BLaER1 treated with 17β-estradiol and CSF1 and Interleukin-3, amounts not matched to agents 10 nM and 100 nM (cell line): Measurements from ENCODE around the gene TSEN54.

Experiments
- H3K27ac ChIP-seq, 11 experiments: shearing (Covaris generic); formaldehyde crosslinking; 2 replicates each; pipeline ENCODE4 v1.8.1; 2022
- H3K27me3 ChIP-seq, 11 experiments: shearing (Covaris generic); formaldehyde crosslinking; 2 replicates each; pipeline ENCODE4 v1.8.1; 2022
- H3K36me3 ChIP-seq, 11 experiments: shearing (Covaris generic); formaldehyde crosslinking; 2 replicates each; pipeline ENCODE4 v1.8.1; 2022
- H3K4me1 ChIP-seq, 10 experiments: shearing (Covaris generic); formaldehyde crosslinking; 2 replicates each; pipeline ENCODE4 v1.8.1; 2022
- H3K4me2 ChIP-seq, 11 experiments: shearing (Covaris generic); formaldehyde crosslinking; 2 replicates each; pipeline ENCODE4 v1.8.1; 2022
- H3K4me3 ChIP-seq, 10 experiments: shearing (Covaris generic); formaldehyde crosslinking; 2 replicates each; pipeline ENCODE4 v1.8.1; 2022
- H3K9ac ChIP-seq, 11 experiments: shearing (Covaris generic); formaldehyde crosslinking; 2 replicates each; pipeline ENCODE4 v1.8.1; 2022
- H3K9me3 ChIP-seq, 11 experiments: shearing (Covaris generic); formaldehyde crosslinking; replicated peaks in 1 of 11; 2 replicates each; pipeline ENCODE4 v1.8.1; 2022
- H4K20me1 ChIP-seq, 11 experiments: shearing (Covaris generic); formaldehyde crosslinking; 2 replicates each; pipeline ENCODE4 v1.8.1; 2022
- Cebpa-rat ChIP-seq, 11 experiments: shearing (Covaris generic); IDR thresholded peaks; 2 replicates each; pipeline ENCODE4 v1.8.1; 2022

Gene TSEN54

DNA sequence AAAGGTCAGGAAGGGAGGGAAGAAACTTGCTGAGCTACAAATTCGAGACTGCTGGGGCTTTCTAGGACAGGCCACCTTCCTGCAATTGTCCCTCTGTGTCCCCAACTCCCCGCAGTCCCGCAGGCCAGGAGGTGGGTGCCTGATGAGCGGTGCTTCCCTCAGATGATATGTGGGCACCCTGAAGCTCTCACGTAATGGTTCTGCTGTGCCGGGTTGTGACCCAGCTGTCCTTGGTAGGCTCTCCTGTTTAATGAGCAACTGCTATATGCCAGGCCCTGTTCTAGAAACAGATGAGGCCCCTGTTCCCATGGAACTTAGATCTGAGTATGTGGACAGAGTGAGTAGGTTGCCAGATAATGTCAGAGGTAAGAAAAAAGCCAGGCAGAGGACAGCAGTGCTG, 49.3 kb downstream of the TSEN54 start:
- Histone ChIP-seq H3K4me2 (no peak overlapping the region), H3K9me3 (no peaks in the 10 kb centered on the region)

DNA sequence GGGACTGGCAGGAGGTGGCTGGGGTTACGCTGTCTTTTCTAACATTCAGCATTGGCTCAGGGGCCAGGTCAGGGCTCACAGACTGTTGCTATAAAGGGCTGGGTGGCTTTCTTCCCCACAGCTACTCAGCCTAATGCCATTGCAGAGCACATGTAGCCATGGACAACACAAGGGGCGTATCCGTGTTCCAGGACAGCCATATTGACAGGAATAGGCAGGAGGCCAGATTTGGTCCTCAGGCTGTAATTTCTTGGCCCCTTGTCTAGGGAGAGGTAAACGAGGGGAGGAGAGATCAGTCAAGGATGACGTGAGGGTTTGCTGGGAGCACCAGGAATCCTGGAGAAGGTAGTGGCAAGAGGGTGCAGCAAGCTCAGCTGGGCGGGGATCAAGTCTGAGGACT, 50.1 kb downstream of the TSEN54 start:
- Histone ChIP-seq H3K4me3 (no peak overlapping the region), H3K27ac (0 out of 22 replicates have a peak overlapping the region, but pooled peaks of 1 of the 11 experiments have one; percentile 7), H3K9me3 (no peaks in the 10 kb centered on the region), H3K9ac (no peak overlapping the region), H3K4me2 (peak overlapping the region; percentile 18 to 59 (median 41); a peak in 21 of 22 replicates), H3K4me1 (peaks cover 26 to 45% (median 37%) of the 10 kb centered on the region in 10 experiments), H3K27me3 (no peaks in the 10 kb centered on the region), H4K20me1 (no peaks in the 10 kb centered on the region; a peak in 1 of 22 replicates), H3K36me3 (peaks cover 7 to 46% (median 32%) of the 10 kb centered on the region in 11 experiments; a peak in 19 of 22 replicates)
- no peak for TF ChIP-seq Cebpa-rat (IDR thresholded peaks at IDR 0.05)

More for the DNA sequence above, 49.3 kb downstream of the TSEN54 start:
- no peak overlapping the region for H3K27ac ChIP-seq
- no peaks in the 10 kb centered on the region for H3K27me3 ChIP-seq
- H4K20me1 ChIP-seq = no peaks in the 10 kb centered on the region; a peak in 1 of 22 replicates
- peaks cover 7 to 46% (median 32%) of the 10 kb centered on the region in 11 experiments; a peak in 19 of 22 replicates for H3K36me3 ChIP-seq
- peaks cover 18 to 40% (median 31%) of the 10 kb centered on the region in 10 experiments for H3K4me1 ChIP-seq
- no peak overlapping the region; a peak in 1 of 22 replicates for H3K9ac ChIP-seq
- TF ChIP-seq Cebpa-rat (IDR thresholded peaks at IDR 0.05) = no peak
- H3K4me3 ChIP-seq = no peak overlapping the region

DNA sequence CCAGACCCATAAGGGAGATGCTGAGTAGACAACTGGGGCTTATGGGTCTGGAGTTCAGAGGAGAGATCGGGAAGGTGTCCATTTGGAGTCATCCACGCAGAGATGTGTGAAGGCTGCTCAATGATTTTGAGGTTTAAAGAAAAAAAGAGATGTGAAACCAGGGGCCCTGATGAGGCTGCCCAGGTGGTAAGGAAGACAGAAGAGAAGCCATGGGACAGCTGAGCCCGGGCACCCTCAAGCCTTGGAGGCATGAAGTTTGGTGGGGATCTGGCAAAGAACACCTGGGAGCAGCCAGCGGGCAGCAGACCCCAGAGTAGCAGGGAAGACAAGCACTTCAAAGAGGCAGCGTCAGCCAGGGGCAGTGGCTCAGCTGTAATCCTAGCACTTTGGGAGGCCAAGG, 50.5 kb downstream of the TSEN54 start:
- peak overlapping the region; percentile 18 to 59 (median 41); a peak in 21 of 22 replicates for H3K4me2 ChIP-seq
- H4K20me1 ChIP-seq = no peaks in the 10 kb centered on the region; a peak in 1 of 22 replicates
- H3K9me3 ChIP-seq = no peaks in the 10 kb centered on the region
- no peak overlapping the region for H3K4me3 ChIP-seq
- no peak for TF ChIP-seq Cebpa-rat (IDR thresholded peaks at IDR 0.05)
- H3K27ac ChIP-seq = 0 out of 22 replicates have a peak overlapping the region, but pooled peaks of 1 of the 11 experiments have one; percentile 7
- peaks cover 31 to 45% (median 39%) of the 10 kb centered on the region in 10 experiments for H3K4me1 ChIP-seq
- H3K36me3 ChIP-seq = peaks cover 7 to 46% (median 32%) of the 10 kb centered on the region in 11 experiments; a peak in 19 of 22 replicates
- H3K27me3 ChIP-seq = no peaks in the 10 kb centered on the region
- no peak overlapping the region for H3K9ac ChIP-seq

DNA sequence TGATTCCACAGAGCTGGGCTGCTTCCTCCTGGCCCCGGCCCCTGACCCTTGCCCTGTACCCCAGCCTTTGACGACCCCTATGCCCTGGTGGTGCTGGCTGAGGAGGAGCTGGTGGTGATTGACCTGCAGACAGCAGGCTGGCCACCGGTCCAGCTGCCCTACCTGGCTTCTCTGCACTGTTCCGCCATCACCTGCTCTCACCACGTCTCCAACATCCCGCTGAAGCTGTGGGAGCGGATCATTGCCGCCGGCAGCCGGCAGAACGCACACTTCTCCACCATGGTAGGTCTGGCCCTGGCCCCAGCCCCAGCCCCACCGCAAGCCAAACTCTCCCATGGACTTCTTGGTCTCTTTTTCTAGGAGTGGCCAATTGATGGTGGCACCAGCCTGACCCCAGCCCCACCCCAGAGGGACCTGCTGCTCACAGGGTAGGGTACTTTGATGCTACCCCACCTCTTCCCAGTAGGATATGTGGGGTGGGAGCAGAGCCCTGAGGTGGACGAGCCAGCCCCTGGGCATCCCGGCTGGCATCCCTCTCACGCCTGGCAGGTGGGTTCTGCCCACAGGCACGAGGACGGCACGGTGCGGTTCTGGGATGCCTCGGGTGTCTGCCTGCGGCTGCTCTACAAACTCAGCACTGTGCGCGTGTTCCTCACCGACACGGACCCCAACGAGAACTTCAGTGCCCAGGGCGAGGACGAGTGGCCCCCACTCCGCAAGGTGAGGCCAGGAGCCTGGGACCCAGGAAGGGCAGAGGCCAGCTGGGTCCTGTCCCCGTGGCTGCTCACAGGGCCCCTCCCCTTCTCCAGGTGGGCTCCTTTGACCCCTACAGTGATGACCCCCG, 52.3 kb downstream of the TSEN54 start:
- H3K9ac ChIP-seq = no peak overlapping the region
- no peak overlapping the region for H3K27ac ChIP-seq
- no peaks in the 10 kb centered on the region for H3K27me3 ChIP-seq
- H3K36me3 ChIP-seq = peaks cover under 1 to 37% (median 23%) of the 10 kb centered on the region in 11 experiments; a peak in 17 of 22 replicates
- H4K20me1 ChIP-seq = no peaks in the 10 kb centered on the region; a peak in 1 of 22 replicates
- H3K4me1 ChIP-seq = peaks cover 36 to 52% (median 46%) of the 10 kb centered on the region in 10 experiments
- no peak overlapping the region for H3K4me2 ChIP-seq
- H3K9me3 ChIP-seq = no peaks in the 10 kb centered on the region
- H3K4me3 ChIP-seq = no peak overlapping the region
- TF ChIP-seq Cebpa-rat (IDR thresholded peaks at IDR 0.05) = no peak

DNA sequence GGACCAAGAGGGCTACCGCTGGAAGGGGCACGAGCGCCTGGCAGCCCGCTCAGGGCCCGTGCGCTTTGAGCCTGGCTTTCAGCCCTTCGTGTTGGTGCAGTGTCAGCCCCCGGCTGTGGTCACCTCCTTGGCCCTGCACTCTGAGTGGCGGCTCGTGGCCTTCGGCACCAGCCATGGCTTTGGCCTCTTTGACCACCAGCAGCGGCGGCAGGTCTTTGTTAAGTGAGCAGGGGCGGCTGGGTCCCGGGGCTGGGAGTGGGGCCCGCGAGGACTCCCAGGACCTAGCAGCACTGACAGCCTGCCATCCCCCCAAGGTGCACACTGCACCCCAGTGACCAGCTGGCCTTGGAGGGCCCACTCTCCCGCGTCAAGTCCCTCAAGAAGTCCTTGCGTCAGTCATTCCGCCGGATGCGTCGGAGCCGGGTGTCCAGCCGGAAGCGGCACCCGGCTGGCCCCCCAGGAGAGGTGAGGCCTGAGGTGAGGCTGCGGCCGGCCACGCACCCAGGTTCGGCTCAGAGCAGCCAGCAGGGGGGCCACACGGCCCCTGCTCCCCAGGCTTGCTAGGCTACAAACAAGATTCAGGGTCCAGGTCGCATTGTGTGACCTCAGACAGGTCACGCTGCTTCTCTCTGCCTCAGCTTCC, 53.8 kb downstream of the TSEN54 start:
- Histone ChIP-seq H3K27ac (peak overlapping the region; percentile 75 to 95 (median 91)), H3K27me3 (no peaks in the 10 kb centered on the region), H4K20me1 (no peaks in the 10 kb centered on the region), H3K9ac (peak overlapping the region; percentile 61 to 81 (median 76)), H3K9me3 (no peaks in the 10 kb centered on the region), H3K36me3 (peaks cover 0 to 22% (median 7%) of the 10 kb centered on the region in 11 experiments; a peak in 7 of 22 replicates), H3K4me3 (no peak overlapping the region), H3K4me2 (peak overlapping the region; percentile 73 to 92 (median 84)), H3K4me1 (peaks cover 49 to 65% (median 61%) of the 10 kb centered on the region in 10 experiments)
- no peak for TF ChIP-seq Cebpa-rat (IDR thresholded peaks at IDR 0.05)

DNA sequence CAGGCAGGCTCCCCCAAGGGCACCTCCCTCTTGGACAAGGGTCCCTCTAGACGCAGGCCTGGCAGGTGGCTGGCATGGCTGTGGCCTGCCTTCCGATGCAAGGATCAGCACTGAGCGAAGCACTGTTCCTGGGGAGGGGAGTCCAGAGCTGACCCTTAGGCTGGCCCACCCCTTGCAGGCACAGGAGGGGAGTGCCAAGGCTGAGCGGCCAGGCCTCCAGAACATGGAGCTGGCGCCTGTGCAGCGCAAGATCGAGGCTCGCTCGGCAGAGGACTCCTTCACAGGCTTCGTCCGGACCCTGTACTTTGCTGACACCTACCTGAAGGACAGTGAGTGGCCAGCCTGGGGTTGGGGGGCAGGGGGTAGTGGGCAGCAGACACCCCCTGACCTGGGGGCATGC, 54.4 kb downstream of the TSEN54 start:
- H3K9ac ChIP-seq = peak overlapping the region; percentile 61 to 81 (median 76)
- peaks cover 0 to 16% (median 1%) of the 10 kb centered on the region in 11 experiments; a peak in 5 of 22 replicates for H3K36me3 ChIP-seq
- no peaks in the 10 kb centered on the region for H4K20me1 ChIP-seq
- peak overlapping the region; percentile 73 to 92 (median 84) for H3K4me2 ChIP-seq
- no peak for TF ChIP-seq Cebpa-rat (IDR thresholded peaks at IDR 0.05)
- H3K9me3 ChIP-seq = no peaks in the 10 kb centered on the region
- peak overlapping the region; percentile 75 to 95 (median 91) for H3K27ac ChIP-seq
- 0 out of 20 replicates have a peak overlapping the region, but pooled peaks of 1 of the 10 experiments have one; percentile 28 for H3K4me3 ChIP-seq
- H3K4me1 ChIP-seq = peaks cover 49 to 67% (median 62%) of the 10 kb centered on the region in 10 experiments
- H3K27me3 ChIP-seq = no peaks in the 10 kb centered on the region

DNA sequence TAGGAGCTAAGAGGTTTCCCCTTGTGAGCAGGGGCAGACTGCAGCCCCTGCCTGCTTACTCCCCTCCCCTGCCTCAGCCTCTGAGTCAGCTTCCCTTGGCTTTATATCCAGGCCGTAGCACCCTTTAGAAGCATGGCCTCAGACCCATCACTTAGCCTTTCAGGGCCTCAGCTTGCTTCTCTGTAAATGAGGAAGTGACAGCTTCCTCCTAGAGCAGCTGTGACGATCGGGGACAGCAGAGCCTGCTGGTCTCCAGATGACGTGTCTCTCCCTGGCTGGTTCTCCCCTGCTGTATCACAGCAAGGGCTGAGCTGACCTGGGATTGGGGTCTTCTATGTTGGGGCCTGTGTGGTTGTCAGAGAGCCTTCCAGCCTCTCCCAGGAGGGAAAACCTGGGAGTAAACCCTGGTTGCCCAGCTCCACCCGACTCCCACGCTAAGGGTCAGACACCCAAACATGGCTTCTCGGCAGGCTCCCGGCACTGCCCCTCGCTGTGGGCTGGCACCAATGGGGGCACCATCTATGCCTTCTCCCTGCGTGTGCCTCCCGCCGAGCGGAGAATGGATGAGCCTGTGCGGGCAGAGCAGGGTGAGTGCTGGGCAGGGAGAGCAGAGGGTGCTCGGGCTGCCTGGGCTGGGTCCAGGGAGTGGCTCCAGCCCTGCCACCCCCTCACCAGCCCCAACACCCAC, 55.0 kb downstream of the TSEN54 start:
- no peak for TF ChIP-seq Cebpa-rat (IDR thresholded peaks at IDR 0.05)
- Histone ChIP-seq H3K27me3 (no peaks in the 10 kb centered on the region), H3K4me2 (peak overlapping the region; percentile 73 to 92 (median 84)), H3K36me3 (peaks cover 0 to 15% (median 0%) of the 10 kb centered on the region in 11 experiments; a peak in 3 of 22 replicates), H3K4me3 (0 out of 20 replicates have a peak overlapping the region, but pooled peaks of 1 of the 10 experiments have one; percentile 28), H3K4me1 (peaks cover 46 to 64% (median 58%) of the 10 kb centered on the region in 10 experiments), H3K9me3 (no peaks in the 10 kb centered on the region), H3K27ac (peak overlapping the region; percentile 75 to 95 (median 91)), H4K20me1 (no peaks in the 10 kb centered on the region), H3K9ac (peak overlapping the region; percentile 61 to 81 (median 76))

DNA sequence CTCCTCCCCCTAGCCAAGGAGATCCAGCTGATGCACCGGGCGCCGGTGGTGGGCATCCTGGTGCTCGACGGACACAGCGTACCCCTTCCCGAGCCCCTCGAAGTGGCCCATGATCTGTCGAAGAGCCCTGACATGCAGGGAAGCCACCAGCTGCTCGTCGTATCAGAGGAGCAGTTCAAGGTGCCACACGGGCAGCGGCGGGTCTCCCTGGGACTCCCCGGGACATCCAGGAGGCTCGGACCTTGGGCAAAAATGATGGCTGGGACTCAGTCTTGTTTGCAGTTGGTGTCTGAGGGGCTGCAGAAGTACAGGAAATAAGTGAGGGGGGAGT, 55.5 kb downstream of the TSEN54 start:
- Histone ChIP-seq H3K9ac (peak overlapping the region; percentile 61 to 81 (median 76)), H3K36me3 (peaks cover 0 to 15% (median 0%) of the 10 kb centered on the region in 11 experiments; a peak in 3 of 22 replicates), H3K4me3 (no peak overlapping the region)

More for the DNA sequence above, 55.5 kb downstream of the TSEN54 start:
- Histone ChIP-seq H3K4me2 (peak overlapping the region; percentile 70 to 90 (median 84)), H3K27me3 (no peaks in the 10 kb centered on the region), H4K20me1 (no peaks in the 10 kb centered on the region), H3K27ac (peak overlapping the region; percentile 75 to 95 (median 91)), H3K4me1 (peaks cover 41 to 59% (median 53%) of the 10 kb centered on the region in 10 experiments), H3K9me3 (no peaks in the 10 kb centered on the region)
- no peak for TF ChIP-seq Cebpa-rat (IDR thresholded peaks at IDR 0.05)
